ENCODE results near the gene CCDC80.
"Not testable (repeated sequence)": the region's sequence is repeated elsewhere in the genome, so short reads cannot be mapped to it uniquely, and the experiment has no call there.

Gene CCDC80

DNA sequence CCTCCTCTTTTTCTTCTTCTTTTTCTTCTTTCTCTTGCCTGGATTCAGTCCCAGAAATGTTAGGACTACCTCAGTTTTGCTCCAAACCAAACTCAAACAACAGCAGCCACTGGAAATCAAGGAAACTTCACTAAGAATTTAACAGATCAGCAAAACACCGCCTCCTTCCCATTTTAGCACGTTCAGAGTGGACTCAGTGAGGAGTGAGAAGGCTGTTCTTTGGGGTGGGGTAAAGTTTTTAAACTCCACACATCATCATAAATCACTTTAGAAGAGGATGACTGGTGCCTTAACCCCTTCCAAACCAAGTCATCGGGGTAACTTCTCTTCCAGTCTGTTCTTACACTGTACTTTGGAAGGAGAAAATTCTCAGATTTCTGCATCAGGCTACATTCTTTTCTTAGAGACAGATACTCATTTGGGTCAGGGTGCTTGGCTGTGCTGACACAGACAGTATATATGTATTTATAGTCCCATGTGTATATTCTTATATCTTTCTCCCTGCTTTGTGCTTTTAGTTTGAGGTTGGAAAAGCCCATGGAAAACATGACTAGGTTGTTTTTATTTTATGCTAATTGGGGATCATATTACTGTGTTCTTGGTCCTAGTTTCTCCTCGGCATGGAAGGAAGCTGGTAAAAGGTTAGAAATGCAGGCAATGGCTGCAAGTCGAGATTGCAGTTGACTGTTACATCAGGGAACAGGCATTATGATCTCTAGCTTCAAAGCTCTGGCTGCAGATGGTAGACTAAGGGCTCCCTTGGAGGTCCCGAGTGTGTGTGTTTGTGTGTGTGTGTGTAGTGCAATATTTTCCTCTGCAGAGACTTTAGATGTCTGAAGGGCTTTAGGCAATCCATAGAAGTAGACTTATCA is at the start of gene CCDC80:
Gene CCDC80 (minus strand): TSS at position 214 of the 872 bp plus-strand sequence. CDS start 1,238 bp downstream, outside the sequence.
- no peak for DNase-seq (ENCODE audit: low spot score)

- no peak for DNase-seq (ENCODE audit: low spot score)
These were observed 49.0 kb upstream of the CCDC80 start for GRCh38 chr3:112689989-112690388.

DNA sequence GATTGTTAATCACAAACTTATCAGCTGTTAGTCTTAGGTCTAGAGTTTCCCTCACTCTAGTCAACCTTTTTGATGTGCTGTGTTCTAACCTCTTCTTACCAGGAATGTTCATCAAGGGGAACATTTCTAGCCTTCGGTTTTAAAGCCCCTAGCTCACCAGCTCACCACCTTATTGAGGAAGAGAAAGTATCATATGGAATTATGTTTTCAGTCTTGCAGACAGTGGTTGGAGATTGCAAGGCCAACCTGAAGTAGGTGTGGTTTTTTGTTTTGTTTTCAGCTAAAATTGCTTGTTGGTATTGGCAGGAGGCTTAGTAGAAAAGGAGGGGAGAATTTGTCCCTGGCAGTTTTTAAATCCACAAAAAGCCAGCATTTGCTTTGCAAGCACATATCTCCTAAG is 48.4 kb upstream of the CCDC80 start:
- no peak for DNase-seq (ENCODE audit: low spot score)

GRCh38 chr3:112688819-112689218 is 47.9 kb upstream of the CCDC80 start:
- DNase-seq (ENCODE audit: low spot score): no peak

GRCh38 chr3:112688085-112688769 is 47.3 kb upstream of the CCDC80 start:
- DNase-seq (ENCODE audit: low spot score): no peak

GRCh38 chr3:112687616-112688015 is 46.7 kb upstream of the CCDC80 start:
- no peak for DNase-seq (ENCODE audit: low spot score)

GRCh38 chr3:112687211-112687610 is 46.3 kb upstream of the CCDC80 start:
- DNase-seq (ENCODE audit: low spot score): no peak

- DNase-seq (ENCODE audit: low spot score): no peak
These were observed 45.2 kb upstream of the CCDC80 start for GRCh38 chr3:112685956-112686799.

DNA sequence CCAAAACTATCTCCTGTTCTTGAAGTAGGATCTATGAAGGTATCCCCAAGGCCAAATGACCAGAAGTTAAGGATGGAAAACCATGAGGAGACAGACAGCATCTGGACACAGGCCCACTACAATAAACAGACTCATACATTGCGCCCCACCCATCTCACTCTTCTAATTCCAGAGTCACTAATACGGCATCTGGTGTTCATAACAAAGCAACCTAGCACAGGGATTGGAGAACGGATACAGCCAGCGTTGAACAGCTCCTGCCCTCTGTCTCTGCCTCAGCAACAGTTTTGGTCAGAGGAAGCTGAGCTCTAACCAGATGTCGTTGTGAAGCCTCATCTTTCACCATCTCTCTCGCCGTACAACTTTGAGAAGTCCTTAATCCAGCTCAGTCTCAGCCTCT is 44.5 kb upstream of the CCDC80 start:
- no peak for DNase-seq (ENCODE audit: low spot score)

DNA sequence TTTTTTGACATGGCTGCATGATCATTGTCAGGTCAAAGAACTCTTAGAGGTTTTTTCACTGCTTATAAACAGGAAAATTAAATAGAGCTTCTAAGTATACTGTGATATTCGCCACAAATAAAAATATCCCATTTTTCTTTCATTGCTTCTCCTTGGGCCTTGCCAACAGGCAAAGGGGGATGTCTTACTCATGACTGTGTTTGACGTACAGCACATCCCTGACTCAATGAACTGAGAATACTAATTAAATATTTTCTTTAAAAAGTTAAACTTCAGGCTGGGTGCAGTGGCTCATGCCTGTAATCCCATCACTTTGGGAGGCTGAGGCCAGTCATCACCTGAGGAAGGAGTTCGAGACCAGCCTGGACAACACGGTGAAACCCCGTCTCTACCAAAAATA is 41.4 kb upstream of the CCDC80 start:
- no peak for DNase-seq (ENCODE audit: low spot score)

- no peak for DNase-seq (ENCODE audit: low spot score)
These were observed 40.9 kb upstream of the CCDC80 start for GRCh38 chr3:112681822-112682325.

GRCh38 chr3:112676659-112677234 is 35.8 kb upstream of the CCDC80 start:
- peak; percentile 84 for DNase-seq (ENCODE audit: low spot score)

GRCh38 chr3:112675943-112676535 is 35.1 kb upstream of the CCDC80 start:
- no peak for DNase-seq (ENCODE audit: low spot score)

DNA sequence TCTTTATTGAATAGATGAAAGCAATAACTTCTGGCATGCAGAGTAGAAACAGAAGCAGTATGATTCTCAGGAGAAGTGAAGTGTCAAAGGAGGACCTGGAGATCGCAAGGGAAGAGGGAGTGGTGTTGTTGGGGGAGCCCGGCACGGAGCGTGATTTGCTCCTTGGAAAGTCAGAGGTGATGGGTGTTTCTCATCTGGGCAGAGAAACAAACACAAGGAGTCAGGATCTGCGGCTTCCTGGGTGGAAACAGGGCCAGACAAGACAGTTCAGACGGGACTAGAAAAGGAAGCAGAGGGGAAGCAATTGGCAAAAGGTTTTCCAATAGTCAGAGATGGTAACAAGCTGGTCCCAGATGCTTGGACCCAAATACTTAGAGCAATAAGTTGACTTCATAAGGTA is 34.4 kb upstream of the CCDC80 start:
- no peak for DNase-seq (ENCODE audit: low spot score)

DNA sequence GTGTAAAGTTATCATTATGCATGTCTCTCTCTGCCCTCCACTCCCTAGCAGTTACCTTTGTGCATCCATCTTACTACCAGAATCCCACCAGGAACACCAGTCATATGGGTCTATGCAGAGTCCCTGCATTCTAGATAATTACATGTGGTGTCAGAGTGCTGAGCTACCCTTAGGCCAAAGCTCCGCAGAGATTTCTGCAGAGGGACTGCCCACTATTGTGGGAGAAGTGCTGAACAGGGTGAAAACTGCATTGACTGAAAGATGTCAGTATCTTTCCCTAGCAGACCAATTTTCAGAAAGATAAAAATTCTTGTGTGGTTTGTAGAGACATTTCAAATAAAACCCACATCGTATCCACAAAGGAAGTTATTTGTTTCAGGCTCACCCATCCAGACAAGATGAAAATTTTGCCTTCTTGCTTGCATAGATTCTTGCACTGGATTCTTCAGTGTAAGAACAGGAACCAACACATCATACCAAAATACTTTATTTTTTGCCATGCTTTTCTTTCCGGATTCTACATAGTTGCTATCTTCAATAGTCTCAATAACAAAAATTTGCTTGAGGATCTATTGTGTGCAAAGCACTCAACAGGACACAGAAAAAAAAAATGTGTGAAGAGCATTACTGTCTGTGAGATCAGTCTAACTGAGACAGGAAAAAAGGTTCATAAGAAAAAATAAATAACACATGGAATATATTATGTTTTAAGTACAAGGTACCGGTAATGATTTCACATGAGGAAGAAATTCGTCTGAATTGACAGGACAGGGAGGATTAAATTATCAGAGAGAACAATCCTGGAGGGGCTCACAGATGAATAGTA is 32.0 kb upstream of the CCDC80 start:
- no peak for DNase-seq (ENCODE audit: low spot score)

DNA sequence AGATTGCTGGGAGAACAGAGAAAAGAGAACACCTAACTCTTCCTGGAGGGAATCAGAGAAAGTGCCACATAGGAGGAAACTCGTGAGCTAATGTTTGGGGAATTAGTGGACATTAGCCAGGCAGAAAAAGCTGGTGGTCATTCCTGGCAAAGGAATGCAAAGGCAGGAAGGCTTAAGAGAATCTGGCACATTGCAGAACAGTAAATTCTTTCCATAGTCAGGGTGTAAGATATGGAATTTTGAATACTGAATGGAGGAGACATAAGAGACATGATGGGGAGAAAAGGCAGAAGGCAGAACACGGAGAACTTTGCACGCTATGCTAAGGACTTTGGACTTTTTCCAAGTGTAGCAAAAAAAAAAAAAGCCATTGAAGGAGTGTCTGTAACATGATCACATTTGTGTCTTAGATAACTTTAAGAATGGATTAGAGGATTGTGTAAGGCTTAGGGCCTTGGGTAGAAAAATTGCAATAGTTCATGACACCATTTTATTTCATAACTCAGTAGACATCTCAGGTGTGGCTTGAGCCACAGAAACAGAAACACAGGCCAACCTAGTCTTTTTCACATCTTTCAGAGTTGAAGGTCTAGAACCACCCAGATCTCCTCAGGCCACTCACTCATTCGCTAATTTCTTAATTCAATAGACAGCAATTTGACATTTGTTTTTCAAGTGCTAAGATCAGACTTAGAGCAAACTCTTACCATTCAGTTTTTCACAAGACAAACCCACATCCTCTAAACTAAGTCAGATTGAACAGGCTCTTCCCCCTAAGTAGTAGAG is 31.2 kb upstream of the CCDC80 start:
- DNase-seq (ENCODE audit: low spot score): peak; percentile 31

DNA sequence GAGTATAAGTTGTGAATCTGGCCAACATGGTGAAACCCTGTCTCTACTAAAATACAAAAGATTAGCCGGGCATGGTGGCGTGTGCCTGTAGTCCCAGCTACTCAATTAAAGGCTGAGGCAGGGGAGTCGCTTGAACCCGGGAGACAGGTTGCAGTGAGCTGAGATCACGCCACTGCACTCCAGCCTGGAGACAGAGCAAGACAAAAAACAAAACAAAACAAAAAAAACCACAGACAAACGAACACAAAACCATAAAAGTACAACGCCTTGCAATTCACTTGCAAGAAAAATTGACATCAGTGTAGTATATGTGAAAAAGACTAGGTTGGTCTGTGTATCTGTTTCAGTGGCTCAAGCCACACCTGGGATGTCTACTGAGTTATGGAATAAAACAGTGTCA is 29.9 kb upstream of the CCDC80 start:
- no peak for DNase-seq (ENCODE audit: low spot score)

- DNase-seq (ENCODE audit: low spot score): no peak
These were observed 26.7 kb upstream of the CCDC80 start for GRCh38 chr3:112667599-112667998.

- not testable (repeated sequence) for DNase-seq (ENCODE audit: low spot score)
These were observed 24.1 kb upstream of the CCDC80 start for GRCh38 chr3:112665009-112665408.

- no peak for DNase-seq (ENCODE audit: low spot score)
These were observed 15.1 kb upstream of the CCDC80 start for GRCh38 chr3:112656043-112656442.

All from CD4-positive, alpha-beta T cell treated with Interleukin-6 at 100 ng/mL for 8 hours (primary cell).